Measurements from ENCODE around the gene NDUFV3. TPM values are rescaled to one million over a fixed set of nuclear protein-coding genes. Genes with fewer than 3 reads are reported as not detected.

Gene NDUFV3
- total RNA-seq, 4 donors from 2014 or later: 41.4 to 61.0 (median 49.5) TPM

DNA sequence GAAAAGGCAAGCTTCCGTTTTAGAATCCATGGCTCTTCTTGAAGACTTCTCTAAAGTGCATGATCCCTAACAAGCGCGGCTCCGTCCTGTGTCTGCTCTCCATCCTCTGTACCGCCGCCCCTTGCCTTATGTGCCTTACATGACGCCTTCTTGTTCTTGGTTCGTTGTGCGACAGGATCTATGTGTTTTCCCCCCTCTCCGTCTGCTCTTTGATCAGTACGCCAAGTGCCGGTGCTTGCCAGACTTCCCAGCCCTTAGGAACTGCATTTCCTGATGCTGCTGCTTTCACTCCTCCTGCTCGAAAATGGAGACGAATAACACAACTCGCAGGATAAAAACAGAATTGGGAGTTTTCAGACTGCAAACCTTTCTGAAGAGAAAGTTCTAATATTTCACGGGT is 13.1 kb downstream of the NDUFV3 start:
- TF ChIP-seq, protein P1, sequence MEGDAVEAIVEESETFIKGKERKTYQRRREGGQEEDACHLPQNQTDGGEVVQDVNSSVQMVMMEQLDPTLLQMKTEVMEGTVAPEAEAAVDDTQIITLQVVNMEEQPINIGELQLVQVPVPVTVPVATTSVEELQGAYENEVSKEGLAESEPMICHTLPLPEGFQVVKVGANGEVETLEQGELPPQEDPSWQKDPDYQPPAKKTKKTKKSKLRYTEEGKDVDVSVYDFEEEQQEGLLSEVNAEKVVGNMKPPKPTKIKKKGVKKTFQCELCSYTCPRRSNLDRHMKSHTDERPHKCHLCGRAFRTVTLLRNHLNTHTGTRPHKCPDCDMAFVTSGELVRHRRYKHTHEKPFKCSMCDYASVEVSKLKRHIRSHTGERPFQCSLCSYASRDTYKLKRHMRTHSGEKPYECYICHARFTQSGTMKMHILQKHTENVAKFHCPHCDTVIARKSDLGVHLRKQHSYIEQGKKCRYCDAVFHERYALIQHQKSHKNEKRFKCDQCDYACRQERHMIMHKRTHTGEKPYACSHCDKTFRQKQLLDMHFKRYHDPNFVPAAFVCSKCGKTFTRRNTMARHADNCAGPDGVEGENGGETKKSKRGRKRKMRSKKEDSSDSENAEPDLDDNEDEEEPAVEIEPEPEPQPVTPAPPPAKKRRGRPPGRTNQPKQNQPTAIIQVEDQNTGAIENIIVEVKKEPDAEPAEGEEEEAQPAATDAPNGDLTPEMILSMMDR (IDR thresholded peaks at IDR 0.05; ENCODE audit: low read depth): no peak

DNA sequence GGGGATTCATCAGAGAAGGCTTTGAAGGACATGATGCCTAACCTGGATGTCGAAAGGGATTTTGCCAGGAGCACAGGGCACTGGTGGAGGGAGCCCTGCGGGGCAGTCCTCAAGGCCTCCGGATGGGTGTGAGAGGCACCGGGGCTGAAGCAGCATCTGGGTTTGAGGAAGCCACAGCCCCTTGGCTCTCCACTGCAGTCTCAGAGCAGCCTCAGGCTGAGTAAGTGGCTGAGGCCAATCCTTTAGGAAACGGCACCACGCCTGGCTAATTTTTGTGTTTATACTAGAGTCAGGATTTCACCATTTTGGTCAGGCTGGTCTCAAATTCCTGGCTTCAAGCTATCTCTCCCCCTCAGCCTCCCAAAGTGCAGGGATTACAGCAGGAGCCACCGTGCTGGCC is 20.4 kb downstream of the NDUFV3 start:
- TF ChIP-seq, protein P1 (IDR thresholded peaks at IDR 0.05; ENCODE audit: low read depth): no peak

DNA sequence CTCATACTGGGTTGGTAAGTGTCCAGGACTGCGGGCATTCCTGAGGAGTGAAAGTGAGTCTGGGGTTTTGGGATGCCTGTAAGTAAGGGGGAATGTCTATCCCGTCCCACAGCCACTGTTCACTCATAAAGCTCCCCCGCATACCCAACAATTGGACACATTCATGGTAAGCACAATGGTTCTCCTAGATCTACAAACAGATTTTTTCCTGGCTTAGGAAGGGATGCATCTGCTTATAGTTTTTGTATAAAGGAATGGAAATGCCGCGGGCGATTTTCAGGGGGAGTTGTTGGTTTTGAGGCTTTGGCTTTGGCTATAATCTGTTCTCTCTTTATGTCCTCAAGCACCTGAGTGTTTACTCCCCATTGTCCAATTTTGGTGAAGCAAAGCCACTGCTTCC is 25.2 kb downstream of the NDUFV3 start:
- TF ChIP-seq, protein P1 (IDR thresholded peaks at IDR 0.05; ENCODE audit: low read depth): no peak

DNA sequence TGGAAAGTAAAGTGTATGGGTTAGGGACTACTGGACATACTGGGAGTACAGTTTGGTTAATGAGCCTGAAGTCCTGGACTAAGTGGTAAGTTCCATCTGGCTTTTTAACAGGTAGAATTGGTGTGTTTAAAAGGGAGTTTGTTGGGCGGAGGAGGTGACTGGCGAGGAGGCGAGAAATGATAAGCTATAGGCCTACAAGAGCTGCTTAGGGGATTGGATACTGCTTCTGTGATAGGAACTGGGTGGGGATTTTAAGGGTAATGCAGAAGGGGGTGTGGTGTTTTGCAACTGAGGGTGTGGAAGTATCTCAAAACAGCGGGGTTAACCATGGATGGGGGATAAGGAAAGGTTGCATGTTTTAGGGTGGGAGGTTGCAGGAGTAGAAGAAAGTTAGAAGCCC is 28.8 kb downstream of the NDUFV3 start:
- TF ChIP-seq, protein P1 (IDR thresholded peaks at IDR 0.05; ENCODE audit: low read depth): no peak

DNA sequence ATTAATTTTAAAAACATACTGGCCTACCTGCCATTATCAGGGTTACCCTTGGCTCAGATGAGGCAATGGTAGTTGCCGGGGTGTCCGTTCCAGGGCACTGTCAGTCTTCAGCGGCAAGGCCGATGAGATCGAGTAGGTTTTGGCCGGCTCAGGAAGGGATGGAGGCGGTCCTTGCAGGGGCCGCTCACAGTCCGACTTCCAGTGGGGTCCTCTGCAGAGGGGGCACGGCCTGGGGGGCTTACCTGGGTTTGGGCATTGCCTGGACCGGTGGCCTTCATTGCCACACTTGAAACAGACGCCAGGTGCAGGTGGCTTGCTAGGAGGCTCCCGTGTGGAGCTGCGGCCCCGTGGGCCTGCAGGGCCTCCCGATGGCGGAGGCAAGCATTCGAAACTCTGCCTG is 29.8 kb downstream of the NDUFV3 start:
- TF ChIP-seq, protein P1 (IDR thresholded peaks at IDR 0.05; ENCODE audit: low read depth): no peak

DNA sequence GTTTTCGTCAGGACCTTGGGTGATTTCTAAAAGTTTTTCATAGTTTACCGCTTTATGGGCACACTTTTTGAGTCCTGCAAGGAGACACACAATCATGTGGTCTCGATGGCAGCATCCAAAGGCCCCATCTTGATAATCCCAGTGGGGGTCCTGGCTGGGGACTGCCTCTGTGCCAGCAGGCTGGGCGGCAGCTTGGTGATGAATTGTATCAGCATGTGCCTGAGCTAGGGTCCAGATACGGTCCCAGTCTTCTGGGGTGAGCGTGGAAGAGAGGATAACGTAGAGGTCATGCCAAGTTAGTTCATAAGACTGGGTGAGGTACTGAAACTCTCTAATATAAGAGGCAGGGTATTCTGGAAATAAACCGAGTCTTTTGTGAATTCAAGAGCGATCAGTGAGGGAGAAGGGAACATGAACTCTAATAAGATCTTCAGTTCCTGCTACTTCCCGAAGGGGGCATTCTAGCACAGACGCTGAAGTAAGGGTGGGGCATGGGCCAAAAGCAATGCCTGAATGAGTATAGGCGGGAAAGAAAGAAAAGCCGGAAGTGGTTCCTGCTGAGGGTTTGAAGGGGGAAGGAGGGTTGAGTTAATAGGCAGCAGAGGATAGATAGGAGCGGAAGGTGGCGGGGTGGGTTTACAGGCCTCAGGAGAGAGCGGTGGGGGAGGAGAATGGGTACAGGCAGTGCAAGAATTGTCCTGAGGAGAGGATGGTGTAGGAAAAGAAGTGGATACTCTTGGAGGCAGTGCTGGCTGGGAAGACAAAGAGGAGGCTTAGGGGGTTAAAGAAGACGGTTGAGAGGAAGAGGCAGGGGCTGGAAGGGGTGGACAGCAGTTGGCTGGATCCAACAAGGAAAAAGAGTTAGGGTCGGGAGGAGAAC is 30.7 kb downstream of the NDUFV3 start:
- TF ChIP-seq, protein P1 (IDR thresholded peaks at IDR 0.05; ENCODE audit: low read depth): no peak

DNA sequence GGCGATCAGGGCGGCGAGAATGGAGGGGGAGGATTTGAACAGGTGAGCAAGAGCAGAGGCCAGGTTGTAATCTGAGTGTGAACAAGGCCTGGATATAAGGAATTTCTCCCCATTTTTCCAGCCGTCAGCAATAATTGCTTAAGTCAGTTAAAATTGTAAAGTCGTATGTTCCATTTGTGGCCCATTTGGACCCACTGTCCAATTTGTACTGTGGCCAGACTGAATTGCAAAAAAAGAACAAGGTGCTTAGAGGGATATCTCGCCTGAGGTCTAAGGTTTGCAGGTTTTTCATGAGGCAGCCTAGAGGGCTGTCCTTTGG is 31.3 kb downstream of the NDUFV3 start:
- TF ChIP-seq, protein P1 (IDR thresholded peaks at IDR 0.05; ENCODE audit: low read depth): no peak

All from subcutaneous adipose tissue (tissue), 4 donors.